ENCODE results near the gene TMPRSS7. TPM values are rescaled to one million over a fixed set of nuclear protein-coding genes. Genes with fewer than 3 reads are reported as not detected.

TMPRSS7 gene
- total and polyA plus RNA-seq, 2 experiments from 2014 or later, result not detected

DNA sequence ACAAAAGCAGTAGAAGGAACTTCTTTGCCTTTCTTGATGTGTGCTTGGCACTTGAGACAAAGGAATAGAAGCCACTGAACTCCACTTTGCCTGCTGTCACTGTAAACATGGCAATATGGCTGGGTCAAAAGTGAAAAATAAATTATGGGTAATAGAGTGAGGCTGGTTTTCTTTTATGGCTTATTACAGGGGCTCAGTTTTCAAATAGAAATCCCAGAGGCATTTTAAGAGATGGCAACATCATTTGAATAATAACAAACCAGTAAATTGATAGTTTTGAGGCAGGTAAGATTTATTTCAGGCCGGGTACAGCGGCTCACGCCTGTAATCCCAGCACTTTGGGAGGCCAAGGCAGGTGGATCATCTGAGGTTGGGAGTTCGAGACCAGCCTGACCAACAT is 54.4 kb downstream of the TMPRSS7 start:
- H2AFZ ChIP-seq, result no peak overlapping the region
- no peak for ATAC-seq
- peaks cover 52% of the 10 kb centered on the region for H3K79me2 ChIP-seq (replicated peaks; ENCODE audit: insufficient read depth)
- peaks cover 5% of the 10 kb centered on the region; the same call in 1 of the 2 replicates for H3F3A ChIP-seq (replicated peaks; ENCODE audit: low read depth)
- Mint-ChIP-seq H3K27me3 (ENCODE audit: insufficient read depth, low read depth, poor library complexity) (peaks cover 10% of the 10 kb centered on the region), H3K4me3 (no peak overlapping the region), H3K36me3 (ENCODE audit: low read depth) (no peaks in the 10 kb centered on the region; the same call in 2 of the 3 replicates), H3K4me1 (peaks cover 49% of the 10 kb centered on the region), H3K9me3 (no peaks in the 10 kb centered on the region), H3K27ac (no peak overlapping the region)
- peaks cover 3% of the 10 kb centered on the region; the same call in 1 of the 2 replicates for H4K20me1 ChIP-seq (replicated peaks; ENCODE audit: insufficient read depth)
- no peak for DNase-seq (ENCODE audit: low spot score)
- H3K27ac ChIP-seq (ENCODE audit: low read depth), result no peak overlapping the region
- H3K36me3 ChIP-seq (ENCODE audit: insufficient read depth), result no peaks in the 10 kb centered on the region
- no peak overlapping the region for H3K4me2 ChIP-seq
- H3K9me2 ChIP-seq (ENCODE audit: insufficient read depth), result no peaks in the 10 kb centered on the region
- peaks cover 37% of the 10 kb centered on the region for H3K4me1 ChIP-seq (ENCODE audit: insufficient read depth)
- TF ChIP-seq, protein P1, sequence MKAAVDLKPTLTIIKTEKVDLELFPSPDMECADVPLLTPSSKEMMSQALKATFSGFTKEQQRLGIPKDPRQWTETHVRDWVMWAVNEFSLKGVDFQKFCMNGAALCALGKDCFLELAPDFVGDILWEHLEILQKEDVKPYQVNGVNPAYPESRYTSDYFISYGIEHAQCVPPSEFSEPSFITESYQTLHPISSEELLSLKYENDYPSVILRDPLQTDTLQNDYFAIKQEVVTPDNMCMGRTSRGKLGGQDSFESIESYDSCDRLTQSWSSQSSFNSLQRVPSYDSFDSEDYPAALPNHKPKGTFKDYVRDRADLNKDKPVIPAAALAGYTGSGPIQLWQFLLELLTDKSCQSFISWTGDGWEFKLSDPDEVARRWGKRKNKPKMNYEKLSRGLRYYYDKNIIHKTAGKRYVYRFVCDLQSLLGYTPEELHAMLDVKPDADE (IDR thresholded peaks at IDR 0.05), result no peak
- no peak for TF ChIP-seq ZNF331 (CRISPR knock-in tag; IDR thresholded peaks at IDR 0.05; ENCODE audit: low read depth)
- no peak for TF ChIP-seq CREB1 (CRISPR knock-in tag; IDR thresholded peaks at IDR 0.05; ENCODE audit: low read depth)
- TF ChIP-seq, protein P2, sequence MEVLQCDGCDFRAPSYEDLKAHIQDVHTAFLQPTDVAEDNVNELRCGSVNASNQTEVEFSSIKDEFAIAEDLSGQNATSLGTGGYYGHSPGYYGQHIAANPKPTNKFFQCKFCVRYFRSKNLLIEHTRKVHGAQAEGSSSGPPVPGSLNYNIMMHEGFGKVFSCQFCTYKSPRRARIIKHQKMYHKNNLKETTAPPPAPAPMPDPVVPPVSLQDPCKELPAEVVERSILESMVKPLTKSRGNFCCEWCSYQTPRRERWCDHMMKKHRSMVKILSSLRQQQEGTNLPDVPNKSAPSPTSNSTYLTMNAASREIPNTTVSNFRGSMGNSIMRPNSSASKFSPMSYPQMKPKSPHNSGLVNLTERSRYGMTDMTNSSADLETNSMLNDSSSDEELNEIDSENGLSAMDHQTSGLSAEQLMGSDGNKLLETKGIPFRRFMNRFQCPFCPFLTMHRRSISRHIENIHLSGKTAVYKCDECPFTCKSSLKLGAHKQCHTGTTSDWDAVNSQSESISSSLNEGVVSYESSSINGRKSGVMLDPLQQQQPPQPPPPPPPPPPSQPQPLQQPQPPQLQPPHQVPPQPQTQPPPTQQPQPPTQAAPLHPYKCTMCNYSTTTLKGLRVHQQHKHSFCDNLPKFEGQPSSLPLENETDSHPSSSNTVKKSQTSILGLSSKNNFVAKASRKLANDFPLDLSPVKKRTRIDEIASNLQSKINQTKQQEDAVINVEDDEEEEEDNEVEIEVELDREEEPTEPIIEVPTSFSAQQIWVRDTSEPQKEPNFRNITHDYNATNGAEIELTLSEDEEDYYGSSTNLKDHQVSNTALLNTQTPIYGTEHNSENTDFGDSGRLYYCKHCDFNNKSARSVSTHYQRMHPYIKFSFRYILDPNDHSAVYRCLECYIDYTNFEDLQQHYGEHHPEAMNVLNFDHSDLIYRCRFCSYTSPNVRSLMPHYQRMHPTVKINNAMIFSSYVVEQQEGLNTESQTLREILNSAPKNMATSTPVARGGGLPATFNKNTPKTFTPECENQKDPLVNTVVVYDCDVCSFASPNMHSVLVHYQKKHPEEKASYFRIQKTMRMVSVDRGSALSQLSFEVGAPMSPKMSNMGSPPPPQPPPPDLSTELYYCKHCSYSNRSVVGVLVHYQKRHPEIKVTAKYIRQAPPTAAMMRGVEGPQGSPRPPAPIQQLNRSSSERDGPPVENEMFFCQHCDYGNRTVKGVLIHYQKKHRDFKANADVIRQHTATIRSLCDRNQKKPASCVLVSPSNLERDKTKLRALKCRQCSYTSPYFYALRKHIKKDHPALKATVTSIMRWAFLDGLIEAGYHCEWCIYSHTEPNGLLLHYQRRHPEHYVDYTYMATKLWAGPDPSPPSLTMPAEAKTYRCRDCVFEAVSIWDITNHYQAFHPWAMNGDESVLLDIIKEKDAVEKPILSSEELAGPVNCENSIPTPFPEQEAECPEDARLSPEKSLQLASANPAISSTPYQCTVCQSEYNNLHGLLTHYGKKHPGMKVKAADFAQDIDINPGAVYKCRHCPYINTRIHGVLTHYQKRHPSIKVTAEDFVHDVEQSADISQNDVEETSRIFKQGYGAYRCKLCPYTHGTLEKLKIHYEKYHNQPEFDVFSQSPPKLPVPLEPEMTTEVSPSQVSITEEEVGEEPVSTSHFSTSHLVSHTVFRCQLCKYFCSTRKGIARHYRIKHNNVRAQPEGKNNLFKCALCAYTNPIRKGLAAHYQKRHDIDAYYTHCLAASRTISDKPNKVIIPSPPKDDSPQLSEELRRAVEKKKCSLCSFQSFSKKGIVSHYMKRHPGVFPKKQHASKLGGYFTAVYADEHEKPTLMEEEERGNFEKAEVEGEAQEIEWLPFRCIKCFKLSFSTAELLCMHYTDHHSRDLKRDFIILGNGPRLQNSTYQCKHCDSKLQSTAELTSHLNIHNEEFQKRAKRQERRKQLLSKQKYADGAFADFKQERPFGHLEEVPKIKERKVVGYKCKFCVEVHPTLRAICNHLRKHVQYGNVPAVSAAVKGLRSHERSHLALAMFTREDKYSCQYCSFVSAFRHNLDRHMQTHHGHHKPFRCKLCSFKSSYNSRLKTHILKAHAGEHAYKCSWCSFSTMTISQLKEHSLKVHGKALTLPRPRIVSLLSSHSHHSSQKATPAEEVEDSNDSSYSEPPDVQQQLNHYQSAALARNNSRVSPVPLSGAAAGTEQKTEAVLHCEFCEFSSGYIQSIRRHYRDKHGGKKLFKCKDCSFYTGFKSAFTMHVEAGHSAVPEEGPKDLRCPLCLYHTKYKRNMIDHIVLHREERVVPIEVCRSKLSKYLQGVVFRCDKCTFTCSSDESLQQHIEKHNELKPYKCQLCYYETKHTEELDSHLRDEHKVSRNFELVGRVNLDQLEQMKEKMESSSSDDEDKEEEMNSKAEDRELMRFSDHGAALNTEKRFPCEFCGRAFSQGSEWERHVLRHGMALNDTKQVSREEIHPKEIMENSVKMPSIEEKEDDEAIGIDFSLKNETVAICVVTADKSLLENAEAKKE (CRISPR knock-in tag; IDR thresholded peaks at IDR 0.05), result no peak
- no peak for TF ChIP-seq EZH2phosphoT487 (IDR thresholded peaks at IDR 0.05; ENCODE audit: unreplicated experiment)
- no peak for TF ChIP-seq ZNF114 (CRISPR knock-in tag; IDR thresholded peaks at IDR 0.05)
- no peak for TF ChIP-seq STAT1 (IDR thresholded peaks at IDR 0.05; ENCODE audit: unreplicated experiment)
- TF ChIP-seq, protein P3, sequence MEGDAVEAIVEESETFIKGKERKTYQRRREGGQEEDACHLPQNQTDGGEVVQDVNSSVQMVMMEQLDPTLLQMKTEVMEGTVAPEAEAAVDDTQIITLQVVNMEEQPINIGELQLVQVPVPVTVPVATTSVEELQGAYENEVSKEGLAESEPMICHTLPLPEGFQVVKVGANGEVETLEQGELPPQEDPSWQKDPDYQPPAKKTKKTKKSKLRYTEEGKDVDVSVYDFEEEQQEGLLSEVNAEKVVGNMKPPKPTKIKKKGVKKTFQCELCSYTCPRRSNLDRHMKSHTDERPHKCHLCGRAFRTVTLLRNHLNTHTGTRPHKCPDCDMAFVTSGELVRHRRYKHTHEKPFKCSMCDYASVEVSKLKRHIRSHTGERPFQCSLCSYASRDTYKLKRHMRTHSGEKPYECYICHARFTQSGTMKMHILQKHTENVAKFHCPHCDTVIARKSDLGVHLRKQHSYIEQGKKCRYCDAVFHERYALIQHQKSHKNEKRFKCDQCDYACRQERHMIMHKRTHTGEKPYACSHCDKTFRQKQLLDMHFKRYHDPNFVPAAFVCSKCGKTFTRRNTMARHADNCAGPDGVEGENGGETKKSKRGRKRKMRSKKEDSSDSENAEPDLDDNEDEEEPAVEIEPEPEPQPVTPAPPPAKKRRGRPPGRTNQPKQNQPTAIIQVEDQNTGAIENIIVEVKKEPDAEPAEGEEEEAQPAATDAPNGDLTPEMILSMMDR (conservative IDR thresholded peaks at IDR 0.05; ENCODE audit: low read depth in 2 of 2), result no peak
- TF ChIP-seq EZH2 (IDR thresholded peaks at IDR 0.05; ENCODE audit: low read depth, unreplicated experiment), result no peak
- no peak for TF ChIP-seq POLR2AphosphoS5 (IDR thresholded peaks at IDR 0.05; ENCODE audit: low read depth)
- TF ChIP-seq JUNB (IDR thresholded peaks at IDR 0.05; ENCODE audit: unreplicated experiment), result no peak
- TF ChIP-seq NANOG (IDR thresholded peaks at IDR 0.05; ENCODE audit: borderline replicate concordance), result no peak
- TF ChIP-seq, protein P4, sequence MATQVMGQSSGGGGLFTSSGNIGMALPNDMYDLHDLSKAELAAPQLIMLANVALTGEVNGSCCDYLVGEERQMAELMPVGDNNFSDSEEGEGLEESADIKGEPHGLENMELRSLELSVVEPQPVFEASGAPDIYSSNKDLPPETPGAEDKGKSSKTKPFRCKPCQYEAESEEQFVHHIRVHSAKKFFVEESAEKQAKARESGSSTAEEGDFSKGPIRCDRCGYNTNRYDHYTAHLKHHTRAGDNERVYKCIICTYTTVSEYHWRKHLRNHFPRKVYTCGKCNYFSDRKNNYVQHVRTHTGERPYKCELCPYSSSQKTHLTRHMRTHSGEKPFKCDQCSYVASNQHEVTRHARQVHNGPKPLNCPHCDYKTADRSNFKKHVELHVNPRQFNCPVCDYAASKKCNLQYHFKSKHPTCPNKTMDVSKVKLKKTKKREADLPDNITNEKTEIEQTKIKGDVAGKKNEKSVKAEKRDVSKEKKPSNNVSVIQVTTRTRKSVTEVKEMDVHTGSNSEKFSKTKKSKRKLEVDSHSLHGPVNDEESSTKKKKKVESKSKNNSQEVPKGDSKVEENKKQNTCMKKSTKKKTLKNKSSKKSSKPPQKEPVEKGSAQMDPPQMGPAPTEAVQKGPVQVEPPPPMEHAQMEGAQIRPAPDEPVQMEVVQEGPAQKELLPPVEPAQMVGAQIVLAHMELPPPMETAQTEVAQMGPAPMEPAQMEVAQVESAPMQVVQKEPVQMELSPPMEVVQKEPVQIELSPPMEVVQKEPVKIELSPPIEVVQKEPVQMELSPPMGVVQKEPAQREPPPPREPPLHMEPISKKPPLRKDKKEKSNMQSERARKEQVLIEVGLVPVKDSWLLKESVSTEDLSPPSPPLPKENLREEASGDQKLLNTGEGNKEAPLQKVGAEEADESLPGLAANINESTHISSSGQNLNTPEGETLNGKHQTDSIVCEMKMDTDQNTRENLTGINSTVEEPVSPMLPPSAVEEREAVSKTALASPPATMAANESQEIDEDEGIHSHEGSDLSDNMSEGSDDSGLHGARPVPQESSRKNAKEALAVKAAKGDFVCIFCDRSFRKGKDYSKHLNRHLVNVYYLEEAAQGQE (IDR thresholded peaks at IDR 0.05; ENCODE audit: unreplicated experiment), result no peak
- peaks cover 19% of the 10 kb centered on the region for H3K27me3 ChIP-seq (ENCODE audit: insufficient read depth)
- H3K4me3 ChIP-seq, result no peak overlapping the region

Measured in GM23338 (cell line).